ENCODE results near the gene TPCN2.

Gene TPCN2

DNA sequence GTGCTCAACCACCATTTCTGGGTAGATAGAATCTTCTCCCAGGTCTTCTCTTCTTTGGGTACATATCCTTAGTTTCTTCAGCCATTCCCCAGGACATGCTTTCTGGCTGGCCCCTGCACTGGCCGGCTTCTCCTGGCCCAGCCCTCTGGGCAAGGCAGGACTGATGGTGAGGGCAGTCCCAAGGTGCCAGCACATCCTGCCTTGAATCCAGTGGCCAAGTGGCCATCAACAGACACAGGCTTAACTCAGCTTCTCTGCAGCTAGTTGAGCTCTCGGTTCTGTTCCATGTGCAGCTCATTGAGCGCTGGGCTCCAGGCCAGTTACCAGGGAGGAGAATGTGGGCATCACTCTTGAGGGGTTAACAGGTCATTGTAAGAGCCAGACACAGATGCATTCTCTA is 124.6 kb downstream of the TPCN2 start:
- no peak overlapping the region for H3K4me3 ChIP-seq (ENCODE audit: low read depth, low read length)
- TF ChIP-seq, protein P1, sequence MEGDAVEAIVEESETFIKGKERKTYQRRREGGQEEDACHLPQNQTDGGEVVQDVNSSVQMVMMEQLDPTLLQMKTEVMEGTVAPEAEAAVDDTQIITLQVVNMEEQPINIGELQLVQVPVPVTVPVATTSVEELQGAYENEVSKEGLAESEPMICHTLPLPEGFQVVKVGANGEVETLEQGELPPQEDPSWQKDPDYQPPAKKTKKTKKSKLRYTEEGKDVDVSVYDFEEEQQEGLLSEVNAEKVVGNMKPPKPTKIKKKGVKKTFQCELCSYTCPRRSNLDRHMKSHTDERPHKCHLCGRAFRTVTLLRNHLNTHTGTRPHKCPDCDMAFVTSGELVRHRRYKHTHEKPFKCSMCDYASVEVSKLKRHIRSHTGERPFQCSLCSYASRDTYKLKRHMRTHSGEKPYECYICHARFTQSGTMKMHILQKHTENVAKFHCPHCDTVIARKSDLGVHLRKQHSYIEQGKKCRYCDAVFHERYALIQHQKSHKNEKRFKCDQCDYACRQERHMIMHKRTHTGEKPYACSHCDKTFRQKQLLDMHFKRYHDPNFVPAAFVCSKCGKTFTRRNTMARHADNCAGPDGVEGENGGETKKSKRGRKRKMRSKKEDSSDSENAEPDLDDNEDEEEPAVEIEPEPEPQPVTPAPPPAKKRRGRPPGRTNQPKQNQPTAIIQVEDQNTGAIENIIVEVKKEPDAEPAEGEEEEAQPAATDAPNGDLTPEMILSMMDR (IDR thresholded peaks at IDR 0.05; ENCODE audit: low read depth, low read length) = no peak

DNA sequence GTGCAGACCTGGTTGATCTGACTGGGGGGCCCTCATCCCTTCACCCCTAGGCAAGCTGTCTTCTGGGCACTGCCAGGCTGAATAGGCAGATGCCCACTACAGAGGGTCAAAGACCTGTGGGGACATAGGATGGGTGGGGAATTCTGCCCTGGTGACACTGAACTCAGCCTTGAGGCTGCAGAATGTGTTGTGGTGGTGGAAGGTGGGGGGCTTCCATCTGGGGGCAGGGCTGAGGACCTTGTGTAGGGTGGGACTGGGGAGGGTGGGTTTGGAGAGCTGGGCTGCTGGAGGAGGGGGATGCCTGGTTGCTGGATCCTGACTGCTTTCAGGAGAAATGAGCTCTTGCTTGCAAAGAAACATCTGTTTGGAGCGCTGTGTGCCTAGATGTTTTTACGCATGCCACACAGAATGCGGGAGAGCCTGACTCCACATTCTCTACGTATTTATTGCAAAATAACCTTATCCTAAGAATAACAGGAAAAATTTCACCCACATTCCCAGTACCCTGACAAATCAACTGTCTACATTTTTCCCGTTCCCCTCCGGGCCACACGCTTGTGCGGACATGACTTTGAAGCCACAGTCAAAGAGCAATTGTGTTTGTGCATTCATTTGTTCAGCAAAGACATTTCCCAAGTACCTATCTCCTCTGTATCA is 125.3 kb downstream of the TPCN2 start:
- TF ChIP-seq, protein P1 (IDR thresholded peaks at IDR 0.05; ENCODE audit: low read depth, low read length) = no peak
- no peak overlapping the region for H3K4me3 ChIP-seq (ENCODE audit: low read depth, low read length)

DNA sequence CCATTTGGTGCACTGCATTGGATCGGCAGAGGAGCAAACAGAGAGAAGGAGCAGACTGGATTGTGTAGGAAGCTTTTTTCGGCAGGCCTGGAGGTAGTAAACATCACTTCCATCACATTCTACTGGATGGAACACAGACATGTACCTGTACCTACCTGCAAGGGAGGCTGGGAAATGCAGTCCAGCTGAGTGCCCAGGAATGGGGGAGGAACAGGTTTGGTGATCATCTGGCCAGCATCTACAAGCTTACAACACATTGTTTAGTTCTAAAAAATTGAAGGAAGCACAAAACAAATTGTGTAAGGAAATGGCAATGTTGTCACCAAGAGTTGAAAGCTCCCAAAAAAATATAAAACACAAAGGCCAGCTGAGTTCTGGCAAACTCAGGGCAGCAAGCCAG is 126.1 kb downstream of the TPCN2 start:
- TF ChIP-seq, protein P1 (IDR thresholded peaks at IDR 0.05; ENCODE audit: low read depth, low read length) = no peak

DNA sequence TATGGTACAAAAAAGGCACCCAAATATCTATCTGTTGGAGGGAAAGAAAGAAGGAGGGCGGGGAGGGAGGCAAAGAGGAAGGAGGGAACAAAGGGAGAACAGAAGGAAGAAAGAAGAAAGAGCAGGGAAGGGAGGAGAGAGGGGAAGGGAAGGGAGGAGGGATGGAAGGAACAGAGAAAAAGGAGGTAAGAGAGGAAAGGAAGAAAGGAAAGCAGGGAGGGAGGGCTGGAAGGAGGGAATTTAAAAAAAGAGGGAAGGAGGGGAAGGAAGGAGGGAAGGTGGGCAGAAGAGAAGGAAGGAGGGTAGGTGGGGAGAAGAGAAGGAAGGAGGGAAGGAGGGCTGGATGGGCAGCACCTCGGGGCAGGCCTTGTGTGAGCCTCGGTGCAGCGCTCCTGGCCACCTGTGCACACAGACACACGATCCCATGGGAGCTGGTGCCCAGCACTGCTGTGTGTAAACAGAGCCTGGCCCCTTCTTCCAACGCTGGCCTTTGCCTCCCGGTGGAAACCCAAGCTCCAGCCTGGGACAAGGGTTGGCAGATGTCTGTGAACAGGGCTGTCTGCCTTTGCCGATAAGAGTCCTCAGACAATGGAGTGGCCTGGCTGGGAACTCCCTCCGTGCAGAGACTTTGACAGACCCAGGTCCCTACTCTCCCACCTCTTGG is 130.2 kb downstream of the TPCN2 start:
- H3K4me3 ChIP-seq (ENCODE audit: low read depth, low read length) = no peak overlapping the region
- TF ChIP-seq, protein P1 (IDR thresholded peaks at IDR 0.05; ENCODE audit: low read depth, low read length) = no peak

More for the DNA sequence above, 126.1 kb downstream of the TPCN2 start:
- H3K4me3 ChIP-seq (ENCODE audit: low read depth, low read length) = no peak overlapping the region

DNA sequence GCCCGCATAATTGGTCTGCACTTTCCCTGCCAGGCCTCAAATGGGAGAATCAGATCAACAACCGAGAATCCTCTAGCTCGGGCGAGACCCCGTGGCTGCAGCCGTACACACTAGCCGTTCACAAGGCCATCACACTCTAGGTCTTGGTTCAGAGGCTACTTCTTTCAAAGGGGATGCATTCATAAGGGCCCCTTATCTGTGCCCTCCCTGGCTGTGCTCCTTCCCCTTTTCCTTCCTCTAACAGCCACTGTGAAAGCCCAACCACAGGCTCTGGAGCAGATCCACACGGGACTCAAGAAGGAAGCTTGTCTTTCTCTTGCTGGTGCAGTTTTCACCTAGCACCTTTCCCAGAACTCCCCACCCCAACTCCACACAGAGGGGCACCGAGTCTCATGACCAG is 131.5 kb downstream of the TPCN2 start:
- TF ChIP-seq, protein P1 (IDR thresholded peaks at IDR 0.05; ENCODE audit: low read depth, low read length) = no peak

DNA sequence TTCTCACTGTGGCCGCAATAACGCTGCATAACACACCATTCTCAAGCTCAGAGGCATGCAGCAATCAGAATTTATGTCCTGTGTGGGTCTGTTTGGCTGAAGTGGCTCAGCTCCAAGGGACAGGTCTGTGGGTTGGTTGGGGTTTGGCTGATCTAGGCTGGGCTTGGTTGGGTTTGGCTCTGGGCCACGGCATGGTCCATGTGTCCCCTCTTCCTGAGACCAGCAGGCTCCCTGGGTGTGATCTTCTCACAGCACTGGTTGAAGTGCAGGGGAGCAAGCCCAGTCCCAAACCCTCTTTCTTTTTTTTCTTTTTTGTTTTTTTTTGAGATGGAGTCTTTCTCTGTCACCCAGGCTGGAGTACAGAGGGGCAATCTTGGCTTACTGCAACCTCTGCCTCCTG is 132.0 kb downstream of the TPCN2 start:
- no peak overlapping the region for H3K4me3 ChIP-seq (ENCODE audit: low read depth, low read length)
- TF ChIP-seq, protein P1 (IDR thresholded peaks at IDR 0.05; ENCODE audit: low read depth, low read length) = no peak

More for the DNA sequence above, 131.5 kb downstream of the TPCN2 start:
- H3K4me3 ChIP-seq (ENCODE audit: low read depth, low read length) = no peak overlapping the region

DNA sequence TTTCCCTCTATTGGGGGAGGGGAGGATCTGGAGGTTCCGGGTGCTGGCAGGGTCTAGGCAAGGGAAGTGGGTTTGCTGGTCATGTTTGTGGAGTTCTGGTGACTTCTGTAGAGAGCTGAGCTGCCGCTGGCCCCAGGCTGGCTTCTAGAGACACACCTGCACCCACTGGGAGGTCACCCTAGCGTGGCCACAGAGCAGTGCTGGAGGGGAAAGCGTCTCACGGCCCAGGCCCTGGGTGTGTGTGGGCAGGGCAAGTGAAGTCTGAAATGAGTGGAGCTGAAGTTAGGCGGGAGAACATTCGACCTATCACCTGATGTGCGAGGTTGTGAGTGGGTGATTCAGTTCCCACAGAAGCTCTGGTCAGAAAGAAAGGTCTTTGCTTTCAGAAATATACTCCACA is 134.9 kb downstream of the TPCN2 start:
- H3K4me3 ChIP-seq (ENCODE audit: low read depth, low read length) = no peak overlapping the region
- TF ChIP-seq, protein P1 (IDR thresholded peaks at IDR 0.05; ENCODE audit: low read depth, low read length) = no peak

Data from WI38 (cell line).